WTC11 (cell line): ENCODE data around the gene STK39. TPM values are rescaled to one million over a fixed set of nuclear protein-coding genes. Genes with fewer than 3 reads are reported as not detected.

Source experiments
- ATAC-seq: fragments of 200-7000 bp; cut with Tn5 transposase; 2 replicates; pipeline ENCODE4 v1.10.0; 2021; ENCODE audit warnings: mild to moderate bottlenecking, moderate library complexity
- CTCF ChIA-PET: fragments of 300-600 bp; sonication (Branson Sonifier 250); formaldehyde crosslinking; loops from one replicate; lab custom pipeline; 2021; ENCODE audit warnings: antibody characterized with exemption; lab: Charles Lee
- POLR2A ChIA-PET: fragments of 350-600 bp; sonication (Branson Sonifier 250); formaldehyde crosslinking; loops from one replicate; lab custom pipeline; 2021; ENCODE audit warnings: antibody characterized with exemption; lab: Charles Lee
- DNase-seq: peaks from one replicate; pipeline ENCODE4 v3.0.0; 2021; ENCODE audit warnings: low spot score
- H3K27ac Mint-ChIP-seq: 2 replicates; pipeline ENCODE4 v1.8.0; 2021; ENCODE audit warnings: mixed read lengths
- H3K27me3 Mint-ChIP-seq: 2 replicates; pipeline ENCODE4 v1.8.0; 2021; ENCODE audit warnings: low read depth, mild to moderate bottlenecking, moderate library complexity, mixed read lengths
- H3K36me3 Mint-ChIP-seq: 2 replicates; pipeline ENCODE4 v1.8.0; 2021; ENCODE audit warnings: mixed read lengths
- H3K4me1 Mint-ChIP-seq: 2 replicates; pipeline ENCODE4 v1.8.0; 2022; ENCODE audit warnings: mixed read lengths
- H3K4me3 Mint-ChIP-seq: 2 replicates; pipeline ENCODE4 v1.8.0; 2021; ENCODE audit warnings: mild to moderate bottlenecking, moderate library complexity, mixed read lengths
- H3K9me3 Mint-ChIP-seq: 2 replicates; pipeline ENCODE4 v1.8.0; 2021; ENCODE audit warnings: mixed read lengths
- ARID4B ChIP-seq: sonication (generic); formaldehyde crosslinking; IDR thresholded peaks from 2 replicates; pipeline ENCODE4 v1.8.0; 2023; ENCODE audit warnings: missing genetic modification reagents, mild to moderate bottlenecking, borderline replicate concordance
- CREM ChIP-seq: sonication (generic); formaldehyde crosslinking; IDR thresholded peaks from 2 replicates; pipeline ENCODE4 v1.8.1; 2022; ENCODE audit warnings: mild to moderate bottlenecking, missing genetic modification reagents, moderate library complexity
- ETV6 ChIP-seq: sonication (generic); formaldehyde crosslinking; IDR thresholded peaks from 2 replicates; pipeline ENCODE4 v1.8.1; 2022; ENCODE audit warnings: mild to moderate bottlenecking, missing genetic modification reagents
- GABPB1 ChIP-seq: sonication (generic); formaldehyde crosslinking; IDR thresholded peaks from 2 replicates; pipeline ENCODE4 v1.8.1; 2023; ENCODE audit warnings: mild to moderate bottlenecking, missing genetic modification reagents
- GRHL2 ChIP-seq: fragments of 250-450 bp; sonication (Bioruptor Pico); IDR thresholded peaks from 2 replicates; pipeline ENCODE4 v1.8.0; 2022; ENCODE audit warnings: mild to moderate bottlenecking, moderate library complexity; ENCODE audit not compliant: insufficient replicate concordance, severe bottlenecking
- GTF2I ChIP-seq: fragments of 250-450 bp; sonication (Bioruptor Pico); conservative IDR thresholded peaks from 2 replicates; pipeline ENCODE4 v1.4.0; 2021; ENCODE audit warnings: mild to moderate bottlenecking
- IRF2 ChIP-seq: sonication (generic); formaldehyde crosslinking; IDR thresholded peaks from 2 replicates; pipeline ENCODE4 v1.8.0; 2022; ENCODE audit warnings: low read depth, missing genetic modification reagents, borderline replicate concordance
- MLX ChIP-seq: sonication (generic); formaldehyde crosslinking; IDR thresholded peaks from 2 replicates; pipeline ENCODE4 v1.8.1; 2023; ENCODE audit warnings: mild to moderate bottlenecking, missing genetic modification reagents, moderate library complexity
- OVOL2 ChIP-seq: fragments of 250-450 bp; sonication (Bioruptor Pico); IDR thresholded peaks from 2 replicates; pipeline ENCODE4 v1.9.0; 2021; ENCODE audit warnings: mild to moderate bottlenecking, borderline replicate concordance
- PRRX2 ChIP-seq: fragments of 250-450 bp; sonication (Bioruptor Pico); IDR thresholded peaks from 2 replicates; pipeline ENCODE4 v1.8.0; 2021; ENCODE audit warnings: mild to moderate bottlenecking
- USF1 ChIP-seq: sonication (generic); formaldehyde crosslinking; IDR thresholded peaks from 2 replicates; pipeline ENCODE4 v1.8.0; 2022; ENCODE audit warnings: mild to moderate bottlenecking, missing genetic modification reagents
- ZBTB21 ChIP-seq: sonication (generic); formaldehyde crosslinking; IDR thresholded peaks from 2 replicates; pipeline ENCODE4 v1.8.1; 2023; ENCODE audit warnings: mild to moderate bottlenecking, missing genetic modification reagents, borderline replicate concordance
- ZNF121 ChIP-seq: sonication (generic); formaldehyde crosslinking; IDR thresholded peaks from 2 replicates; pipeline ENCODE4 v1.8.0; 2023; ENCODE audit warnings: missing genetic modification reagents
- ZNF138 ChIP-seq: sonication (generic); formaldehyde crosslinking; conservative IDR thresholded peaks from 2 replicates; pipeline ENCODE4 v1.8.1; 2022; ENCODE audit warnings: mild to moderate bottlenecking, moderate library complexity, missing genetic modification reagents
- ZNF281 ChIP-seq: sonication (generic); formaldehyde crosslinking; IDR thresholded peaks from 2 replicates; pipeline ENCODE4 v1.8.0; 2023; ENCODE audit warnings: mild to moderate bottlenecking, missing genetic modification reagents
- total RNA-seq: library from RNA; stranded (reverse); gene quantifications from 3 replicates; pipeline ENCODE4 v1.2.3, GENCODE V29; 2021

The STK39 gene
- total RNA-seq, 1 experiment from 2014 or later, result 20.5 TPM

- CTCF ChIA-PET, result interaction anchor here (1.2 to 2.0 kb wide), 2 partner anchors 66 to 284 kb away, joined by 3 to 17 read pairs; no protein-coding TSS in a partner anchor
- H3K27me3 Mint-ChIP-seq, result no peaks in the 10 kb centered on the region
These were observed 194.6 kb downstream of the STK39 start for GRCh38 chr2:168052773-168053172.

More at GRCh38 chr2:168052773-168053172, 194.6 kb downstream of the STK39 start:
- ATAC-seq (no peak), DNase-seq (no peak)
- POLR2A ChIA-PET, result no interaction called here
- H3K9me3 Mint-ChIP-seq, result no peaks in the 10 kb centered on the region
- H3K27ac Mint-ChIP-seq, result no peak overlapping the region
- no peak overlapping the region for H3K4me3 Mint-ChIP-seq
- no peaks in the 10 kb centered on the region for H3K36me3 Mint-ChIP-seq
- H3K4me1 Mint-ChIP-seq, result peaks cover 12% of the 10 kb centered on the region; the same call in 1 of the 2 replicates
- TF ChIP-seq ARID4B (CRISPR knock-in tag), result no peak
- no peak for TF ChIP-seq ZBTB21 (CRISPR knock-in tag)
- TF ChIP-seq ZNF138 (CRISPR knock-in tag), result no peak
- no peak for TF ChIP-seq USF1 (CRISPR knock-in tag)
- TF ChIP-seq MLX (CRISPR knock-in tag), result no peak
- TF ChIP-seq OVOL2, result no peak
- TF ChIP-seq GABPB1, result no peak
- TF ChIP-seq ZNF281 (CRISPR knock-in tag), result no peak
- no peak for TF ChIP-seq PRRX2 (CRISPR knock-in tag)
- no peak for TF ChIP-seq ZNF121 (CRISPR knock-in tag)
- no peak for TF ChIP-seq ETV6 (CRISPR knock-in tag)
- TF ChIP-seq GTF2I (CRISPR knock-in tag), result no peak
- no peak for TF ChIP-seq CREM (CRISPR knock-in tag)
- TF ChIP-seq GRHL2 (CRISPR knock-in tag), result no peak
- no peak for TF ChIP-seq IRF2 (CRISPR knock-in tag)
- TF ChIP-seq, all 79 proteins: peak for 0
